Epithelial cell of esophagus (primary cell): ENCODE results near the gene U2AF2.

Source experiments
- DNase-seq: peaks from one replicate; pipeline ENCODE4 v3.0.0; 2010; ENCODE audit warnings: low read depth
- H3K4me3 ChIP-seq: 2 replicates; pipeline ENCODE4 v1.5.1; 2011; ENCODE audit warnings: mild to moderate bottlenecking, low read length, control low read depth
- CTCF ChIP-seq: IDR thresholded peaks from 2 replicates; pipeline ENCODE4 v1.5.1; 2011; ENCODE audit warnings: low read depth, mild to moderate bottlenecking, low read length, control low read depth, inconsistent platforms; ENCODE audit not compliant: insufficient read depth; ENCODE audit errors: missing control alignments

The U2AF2 gene

GRCh38 chr19:55658846-55659459 lies 4.1 kb downstream of the U2AF2 start:
- TF ChIP-seq CTCF = no peak
- no peak for DNase-seq
- no peak overlapping the region for H3K4me3 ChIP-seq

- no peak overlapping the region for H3K4me3 ChIP-seq
- DNase-seq = no peak
- no peak for TF ChIP-seq CTCF
Measured at GRCh38 chr19:55659822-55660221, 5.0 kb downstream of the U2AF2 start.

GRCh38 chr19:55660404-55660803 lies 5.6 kb downstream of the U2AF2 start:
- no peak overlapping the region for H3K4me3 ChIP-seq
- no peak for TF ChIP-seq CTCF
- no peak for DNase-seq

GRCh38 chr19:55660991-55661390 lies 6.2 kb downstream of the U2AF2 start:
- TF ChIP-seq CTCF = no peak
- DNase-seq = no peak
- H3K4me3 ChIP-seq = no peak overlapping the region

- no peak overlapping the region for H3K4me3 ChIP-seq
- no peak for DNase-seq
- TF ChIP-seq CTCF = no peak
Measured at GRCh38 chr19:55661826-55662225, 7.0 kb downstream of the U2AF2 start.

GRCh38 chr19:55663846-55664536 lies 9.2 kb downstream of the U2AF2 start:
- no peak overlapping the region for H3K4me3 ChIP-seq
- TF ChIP-seq CTCF = no peak
- no peak for DNase-seq
